ENCODE results near the gene SLC5A11.

Gene SLC5A11

GRCh38 chr16:24925163-24925562 is 79.4 kb downstream of the SLC5A11 start:
- DNase-seq: no peak

GRCh38 chr16:24929409-24929808 is 83.6 kb downstream of the SLC5A11 start:
- no peak for DNase-seq

- DNase-seq: no peak
Observed at GRCh38 chr16:24930440-24930839, 84.7 kb downstream of the SLC5A11 start.

GRCh38 chr16:24931091-24931490 is 85.3 kb downstream of the SLC5A11 start:
- no peak for DNase-seq

- no peak for DNase-seq
Observed at GRCh38 chr16:24935336-24935735, 89.6 kb downstream of the SLC5A11 start.

GRCh38 chr16:24936151-24936550 is 90.4 kb downstream of the SLC5A11 start:
- no peak for DNase-seq

GRCh38 chr16:24939224-24939623 is 93.5 kb downstream of the SLC5A11 start:
- DNase-seq: no peak

- DNase-seq: no peak
Observed at GRCh38 chr16:24939738-24940137, 94.0 kb downstream of the SLC5A11 start.

- no peak for DNase-seq
Observed at GRCh38 chr16:24943471-24943870, 97.7 kb downstream of the SLC5A11 start.

GRCh38 chr16:24944206-24944605 is 98.4 kb downstream of the SLC5A11 start:
- DNase-seq: no peak

- DNase-seq: no peak
Observed at GRCh38 chr16:24946155-24946554, 100.4 kb downstream of the SLC5A11 start.

- DNase-seq: no peak
Observed at GRCh38 chr16:24950275-24950674, 104.5 kb downstream of the SLC5A11 start.

GRCh38 chr16:24953306-24953705 is 107.5 kb downstream of the SLC5A11 start:
- no peak for DNase-seq

- DNase-seq: no peak
Observed at GRCh38 chr16:24953721-24954120, 108.0 kb downstream of the SLC5A11 start.

GRCh38 chr16:24954137-24954536 is 108.4 kb downstream of the SLC5A11 start:
- no peak for DNase-seq

- DNase-seq: no peak
Observed at GRCh38 chr16:24955975-24956731, 110.4 kb downstream of the SLC5A11 start.

- DNase-seq: no peak
Observed at GRCh38 chr16:24957887-24958286, 112.1 kb downstream of the SLC5A11 start.

All from NCI-H1105 treated with DMSO at 0.1 percent for 48 hours (cell line).